GM10248 (cell line): ENCODE results near the gene NARS2.
"Not testable (repeated sequence)": the region's sequence is repeated elsewhere in the genome, so short reads cannot be mapped to it uniquely, and the experiment has no call there.

Experiments
- CTCF ChIA-PET: fragments of 300-600 bp; sonication (Branson Sonifier 250); formaldehyde crosslinking; extraction: SDS; loops from one replicate; lab custom pipeline; 2021; ENCODE audit warnings: antibody characterized with exemption; lab: Yijun Ruan, JAX
- POLR2A ChIA-PET: fragments of 350-650 bp; sonication (Branson Sonifier 250); formaldehyde crosslinking; extraction: SDS; loops from one replicate; lab custom pipeline; 2020; ENCODE audit warnings: antibody characterized with exemption; lab: Yijun Ruan, JAX
- DNase-seq: peaks from one replicate; pipeline ENCODE4 v3.0.0; 2012; ENCODE audit errors: extremely low spot score
- CTCF ChIP-seq: IDR thresholded peaks from 2 replicates; pipeline ENCODE4 v1.5.1; 2012; ENCODE audit warnings: mild to moderate bottlenecking, low read depth; ENCODE audit errors: extremely low read depth, missing control alignments, control extremely low read depth

NARS2 gene

GRCh38 chr11:78567209-78567608 lies 7.5 kb downstream of the NARS2 start:
- POLR2A ChIA-PET = no interaction called here

GRCh38 chr11:78564490-78565467 lies 9.9 kb downstream of the NARS2 start:
- DNase-seq = no peak

More at GRCh38 chr11:78567209-78567608, 7.5 kb downstream of the NARS2 start:
- DNase-seq = no peak
- no peak for TF ChIP-seq CTCF
- CTCF ChIA-PET = interaction anchor here (2.3 to 6.2 kb wide), 4 partner anchors 27 to 339 kb away, joined by 8 to 101 read pairs (median 55); partner anchors contain the start of gene GAB2

GRCh38 chr11:78564037-78564436 lies 10.6 kb downstream of the NARS2 start:
- CTCF ChIA-PET = interaction anchor here (0.7 to 6.2 kb wide), 59 partner anchors 10 to 1220 kb away, joined by 3 to 101 read pairs (median 5); partner anchors contain the start of genes ALG8, GAB2, NARS2 and NDUFC2
- POLR2A ChIA-PET, DNase-seq: not testable (repeated sequence)

More at GRCh38 chr11:78564490-78565467, 9.9 kb downstream of the NARS2 start:
- POLR2A ChIA-PET = interaction anchor here (0.8 kb wide), 1 partner anchor 337 kb away, joined by 10 read pairs; no protein-coding TSS in a partner anchor
- CTCF ChIA-PET = interaction anchor here (0.6 to 6.2 kb wide), 72 partner anchors 10 to 1221 kb away, joined by 3 to 101 read pairs (median 4); partner anchors contain the start of genes ALG8, GAB2, NARS2 and NDUFC2
- TF ChIP-seq CTCF = peak; percentile 63

- DNase-seq, POLR2A ChIA-PET: not testable (repeated sequence)
- CTCF ChIA-PET = interaction anchor here (1.0 to 6.2 kb wide), 8 partner anchors 9 to 335 kb away, joined by 3 to 101 read pairs (median 30); partner anchors contain the start of genes GAB2 and NARS2
Observed at GRCh38 chr11:78563090-78563489, 11.6 kb downstream of the NARS2 start.

- CTCF ChIA-PET = no interaction called here
- no peak for TF ChIP-seq CTCF
- DNase-seq = no peak
- POLR2A ChIA-PET = no interaction called here
Observed at GRCh38 chr11:78562398-78562797, 12.3 kb downstream of the NARS2 start.

GRCh38 chr11:78560826-78561484 lies 13.7 kb downstream of the NARS2 start:
- CTCF ChIA-PET = interaction anchor here (1.0 to 1.4 kb wide), 3 partner anchors 133 to 333 kb away, joined by 3 to 7 read pairs (median 3); no protein-coding TSS in a partner anchor
- TF ChIP-seq CTCF = no peak
- POLR2A ChIA-PET = no interaction called here
- DNase-seq = no peak

- ChIA-PET POLR2A (no interaction called here), CTCF (interaction anchor here (1.0 to 1.4 kb wide), 3 partner anchors 133 to 332 kb away, joined by 3 to 7 read pairs (median 3); no protein-coding TSS in a partner anchor)
- DNase-seq = peak; percentile 46
- TF ChIP-seq CTCF = no peak
Observed at GRCh38 chr11:78560153-78560552, 14.5 kb downstream of the NARS2 start.
